OCI-M2 (cell line): ENCODE results near the gene EVA1A.

Experiments
- DNase-seq: peaks from one replicate; lab custom pipeline; 2025; ENCODE audit not compliant: unreplicated experiment; lab: John Stamatoyannopoulos, UW

Gene EVA1A

DNA sequence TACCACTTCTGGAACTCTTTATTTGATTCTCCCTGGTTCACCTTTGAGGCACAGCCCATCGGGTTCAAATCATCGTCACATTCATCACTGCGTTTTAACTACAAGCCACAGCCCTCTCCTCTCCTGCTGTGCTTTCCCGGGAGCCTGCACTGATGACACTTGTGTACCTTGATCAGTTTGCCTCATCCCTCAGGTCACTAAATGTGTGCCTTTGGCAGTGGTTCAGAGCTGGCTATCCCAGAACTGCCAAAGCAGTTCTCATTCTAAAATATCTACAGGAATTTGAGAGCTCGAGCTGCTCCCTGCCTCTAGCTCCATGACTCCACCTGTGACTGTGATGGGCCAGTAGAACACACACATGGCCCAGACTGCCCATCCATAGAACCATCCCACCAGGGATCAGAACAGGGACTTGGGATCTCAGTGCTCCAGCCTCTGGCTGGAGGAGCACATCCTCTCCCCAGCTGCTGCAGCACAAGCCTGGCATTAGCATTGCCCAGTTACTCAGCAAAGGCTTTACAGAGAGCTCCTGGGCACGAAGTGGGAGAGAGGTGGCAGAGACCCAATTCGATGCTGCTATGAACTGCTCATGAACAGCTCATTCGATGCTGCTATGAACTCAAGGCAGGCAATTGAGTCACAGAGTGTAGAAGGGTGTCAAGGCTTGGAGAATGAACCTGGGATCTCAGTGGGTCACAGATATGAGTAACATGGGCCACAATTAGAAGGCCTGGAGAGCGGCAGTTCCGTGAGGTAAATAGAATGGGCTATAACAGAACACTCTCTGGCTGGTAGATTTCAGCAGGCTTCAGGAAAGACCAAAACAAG lies 41.9 kb downstream of the EVA1A start:
- DNase-seq = no peak

DNA sequence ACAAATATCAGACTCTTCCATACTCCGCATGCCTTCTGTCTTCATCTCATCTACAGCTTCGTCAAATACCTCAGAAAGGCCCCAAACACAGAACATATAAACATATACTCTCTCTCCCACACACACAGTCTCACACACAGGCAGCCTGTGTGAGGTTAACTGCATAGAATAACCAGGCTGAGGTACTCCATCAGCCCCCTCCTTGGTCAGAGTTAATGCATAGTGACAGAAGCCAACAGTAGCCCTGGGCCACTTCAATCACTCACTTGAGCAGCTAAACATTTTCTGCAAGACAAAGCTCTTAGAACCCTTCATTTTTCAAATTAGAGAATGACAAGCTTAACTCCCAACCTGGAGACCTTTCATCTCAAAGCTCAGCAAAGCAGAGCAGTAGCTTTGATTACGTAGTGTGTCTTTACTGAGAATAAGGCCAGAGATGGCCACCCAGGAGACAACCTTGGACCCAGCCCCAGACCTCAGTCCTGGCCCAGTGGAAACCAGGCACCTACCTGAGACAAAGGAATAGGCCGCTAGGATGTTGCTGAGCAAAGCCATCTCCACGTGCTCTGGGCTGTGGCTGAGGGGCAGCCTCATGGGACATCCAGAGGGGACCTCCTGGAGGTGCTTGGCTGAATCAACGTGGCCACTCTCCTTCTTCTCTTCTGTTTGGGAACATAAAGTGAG lies 43.0 kb downstream of the EVA1A start:
- DNase-seq = no peak

DNA sequence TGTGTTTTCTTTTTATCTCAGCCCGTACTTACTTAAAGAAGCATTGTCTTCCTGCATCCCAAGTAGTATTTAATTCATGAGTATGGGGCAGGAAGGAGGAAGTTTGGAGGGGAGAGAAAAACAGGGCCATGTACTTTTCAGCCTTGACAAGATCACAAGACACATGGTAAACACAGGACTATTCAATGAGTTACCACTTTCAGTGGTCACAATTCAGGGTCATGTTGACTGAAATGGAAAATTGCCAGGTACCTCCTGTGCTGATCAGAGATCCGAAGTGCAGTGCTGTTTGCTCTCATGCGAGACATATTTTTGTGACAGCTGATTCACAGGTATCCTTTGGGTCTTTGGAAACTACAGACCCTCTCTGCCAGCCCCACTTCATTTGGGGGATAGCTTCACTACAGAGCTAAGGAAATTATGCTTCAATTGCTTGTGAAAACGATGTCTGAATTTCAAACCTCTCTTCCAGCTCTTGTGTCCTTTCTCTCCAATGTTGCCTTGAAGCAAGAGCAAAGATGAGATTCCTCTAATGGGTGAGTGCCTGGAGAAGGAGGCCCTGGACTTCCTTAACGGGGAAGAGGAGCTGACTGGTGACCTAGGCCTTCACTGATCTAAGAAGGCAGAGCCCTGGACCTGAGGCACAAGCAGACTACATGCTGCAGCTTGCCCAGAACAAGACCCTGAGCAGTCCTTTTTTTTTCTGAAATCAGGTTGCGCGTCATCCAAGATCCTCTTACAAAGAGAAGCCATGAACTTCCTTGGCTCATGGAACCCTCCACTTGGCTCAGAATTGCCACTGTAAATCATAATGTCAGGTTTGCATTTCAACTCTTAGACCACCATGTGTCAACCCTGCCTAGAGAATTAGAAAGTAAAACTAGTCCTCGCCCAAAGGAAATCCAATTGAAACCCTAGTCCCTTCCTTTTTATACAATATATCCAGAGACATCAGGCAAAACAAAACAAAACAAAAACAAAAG lies 44.1 kb downstream of the EVA1A start:
- no peak for DNase-seq

DNA sequence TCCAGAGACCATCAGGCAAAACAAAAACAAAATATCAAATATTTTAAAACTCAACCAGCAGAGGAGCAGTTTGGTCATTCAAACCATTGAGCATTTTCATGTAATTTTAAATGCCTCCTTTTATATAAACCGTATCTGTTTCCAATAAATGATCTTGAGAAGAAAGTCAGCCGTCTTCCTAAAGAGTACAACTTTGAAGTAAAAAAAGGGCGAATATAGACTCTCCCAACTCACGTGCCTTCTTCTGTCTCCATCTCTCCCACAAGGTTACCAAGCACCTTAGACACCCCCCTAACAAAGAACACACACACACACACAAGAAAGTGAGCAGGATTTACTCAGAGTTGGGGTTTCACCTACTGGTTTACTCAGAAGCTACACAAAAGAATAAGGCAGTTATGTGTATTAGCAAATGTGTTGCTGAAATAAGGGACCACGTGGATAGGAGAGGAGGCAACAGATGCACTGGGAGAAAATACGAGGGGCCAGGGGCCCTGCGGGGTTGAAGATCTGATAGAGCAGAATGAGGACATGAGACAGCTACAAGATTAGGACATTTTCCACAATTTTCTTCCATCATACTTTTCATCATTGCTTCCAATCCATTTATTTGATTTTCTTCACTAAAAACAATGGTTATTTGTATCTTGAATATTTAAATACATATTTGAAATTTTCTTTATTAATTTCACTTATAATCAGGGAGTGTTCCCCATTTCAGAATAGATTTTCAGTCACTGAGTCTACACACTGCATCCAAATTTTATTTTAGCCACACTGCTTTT lies 45.0 kb downstream of the EVA1A start:
- no peak for DNase-seq

DNA sequence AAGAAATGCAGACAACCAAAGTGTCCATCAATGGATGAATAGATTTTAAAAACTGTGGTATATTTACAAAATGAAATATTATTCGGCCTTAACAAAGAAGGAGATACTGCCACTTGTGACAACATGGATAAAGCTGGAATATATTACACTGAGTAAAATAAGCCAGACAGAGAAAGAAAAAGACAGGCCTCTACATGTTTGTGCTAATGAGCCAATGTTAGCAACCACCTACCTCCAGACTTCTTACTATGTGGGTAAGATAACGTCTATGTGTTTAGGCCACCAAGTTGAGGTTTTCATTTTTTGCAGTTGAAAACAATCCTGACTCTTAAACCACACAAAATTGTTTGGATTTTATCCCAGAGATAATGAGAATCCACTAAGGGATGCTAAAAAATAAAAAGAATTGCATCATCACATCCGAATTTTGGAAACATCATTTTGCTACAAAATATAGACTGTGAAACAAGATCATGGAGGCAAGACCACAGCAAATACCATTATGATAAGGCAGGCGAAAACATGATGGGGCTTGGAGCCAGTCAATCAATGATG lies 47.0 kb downstream of the EVA1A start:
- no peak for DNase-seq

DNA sequence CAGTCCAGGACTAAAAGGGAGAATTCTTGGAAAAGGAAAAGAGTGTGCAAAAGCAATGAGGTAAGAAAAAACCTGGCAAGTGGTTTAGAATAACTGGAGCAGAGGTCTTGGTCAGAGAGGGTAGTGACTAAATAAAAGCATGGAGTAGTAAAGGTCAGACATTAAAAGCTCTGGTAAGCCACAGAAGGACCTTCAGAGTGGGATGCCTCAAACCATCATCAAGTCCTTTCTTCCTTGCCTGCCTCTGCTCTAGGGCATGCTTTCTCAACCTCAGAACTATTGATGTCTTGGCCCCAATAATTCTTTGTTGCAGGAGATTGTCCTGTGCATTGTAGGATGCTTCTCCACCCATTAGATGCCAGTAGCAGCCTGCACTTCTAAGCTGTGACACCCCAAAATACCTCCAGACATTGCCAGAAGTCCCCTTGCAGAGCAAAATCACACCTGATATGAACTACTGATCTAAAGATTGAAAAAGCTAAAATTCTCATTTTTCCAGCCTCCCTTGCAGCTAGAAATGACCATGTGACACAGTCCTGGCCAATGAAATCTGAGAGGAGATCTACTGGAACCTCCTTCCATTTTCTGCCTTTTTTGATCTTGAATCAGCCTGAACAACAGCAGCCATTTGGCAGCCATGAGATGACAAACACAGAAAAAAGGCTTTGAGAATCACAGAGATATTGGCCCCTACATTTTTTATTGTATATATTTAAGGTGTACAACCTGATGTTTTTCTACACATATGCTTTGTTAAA lies 48.1 kb downstream of the EVA1A start:
- no peak for DNase-seq

DNA sequence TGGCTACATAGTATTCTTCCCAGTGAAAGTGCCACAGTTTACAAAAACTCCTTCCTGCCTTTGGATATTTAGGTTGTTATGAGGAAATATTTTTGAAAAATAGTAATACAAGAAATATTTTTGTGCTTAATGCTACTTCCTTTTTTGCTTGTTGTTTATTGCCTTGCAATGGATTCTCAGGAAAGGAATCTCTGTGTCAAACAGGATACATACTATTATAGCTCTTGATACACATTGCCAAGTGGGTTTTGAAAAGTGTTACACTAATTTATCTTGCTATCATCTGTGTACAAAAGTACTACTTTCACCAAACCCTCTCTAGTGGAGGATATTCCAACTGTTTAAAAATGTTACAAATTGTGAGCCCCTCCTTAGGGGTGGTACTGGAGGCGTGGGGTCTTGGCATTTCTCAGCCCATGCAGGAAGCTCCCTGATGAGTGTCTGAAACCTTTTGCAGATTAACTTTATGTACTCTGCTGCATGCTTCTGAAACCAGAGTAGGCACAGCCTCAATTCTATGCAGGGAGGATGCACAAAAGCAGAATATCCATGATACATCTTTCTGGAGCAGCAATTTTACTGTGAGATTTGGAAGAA lies 54.5 kb downstream of the EVA1A start:
- DNase-seq = no peak

DNA sequence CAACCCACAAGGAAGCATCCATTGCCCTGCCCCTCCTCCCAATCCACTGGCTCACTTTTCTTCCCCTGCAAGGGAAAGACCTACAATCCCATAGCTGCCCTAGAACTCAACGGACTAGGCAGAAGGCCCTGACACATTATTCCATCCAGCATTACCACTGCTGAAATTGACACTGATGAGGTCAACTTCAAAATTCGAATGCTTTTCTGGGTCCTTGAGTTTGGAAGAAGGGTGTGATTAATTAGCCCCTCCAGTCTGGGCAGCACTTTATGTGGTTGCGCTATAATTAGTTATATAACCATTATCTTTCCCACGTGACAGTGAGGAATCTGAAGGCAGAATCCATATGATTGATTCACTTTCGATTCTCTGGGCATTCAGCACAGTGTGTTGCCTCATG lies 55.7 kb downstream of the EVA1A start:
- DNase-seq = no peak

DNA sequence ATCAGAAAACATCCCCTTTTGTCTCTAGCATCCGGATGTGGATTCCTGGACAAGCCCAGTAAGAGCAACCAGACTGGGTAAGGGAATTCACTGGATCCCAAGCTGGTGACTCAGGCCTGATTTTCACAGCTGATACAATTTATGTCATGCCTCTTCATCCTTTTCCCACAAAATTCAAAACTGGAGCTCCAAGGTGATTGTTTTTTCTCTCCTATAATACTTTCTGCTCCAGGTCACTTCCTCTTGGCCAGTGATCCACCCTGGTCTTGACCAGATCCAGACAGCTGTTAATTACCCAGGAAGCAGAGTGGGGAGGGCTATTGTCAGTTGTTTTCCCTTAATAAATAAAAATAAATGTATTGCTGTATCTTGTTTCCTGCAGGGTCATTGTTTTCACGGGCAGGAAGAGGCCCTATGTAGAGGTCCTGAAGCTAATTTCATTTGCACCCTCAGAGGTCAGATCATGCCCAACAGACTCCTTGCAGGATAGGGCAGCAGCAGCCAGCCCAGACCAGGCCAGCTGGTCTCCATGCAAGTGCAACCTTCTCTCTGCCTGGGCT lies 57.6 kb downstream of the EVA1A start:
- no peak for DNase-seq

DNA sequence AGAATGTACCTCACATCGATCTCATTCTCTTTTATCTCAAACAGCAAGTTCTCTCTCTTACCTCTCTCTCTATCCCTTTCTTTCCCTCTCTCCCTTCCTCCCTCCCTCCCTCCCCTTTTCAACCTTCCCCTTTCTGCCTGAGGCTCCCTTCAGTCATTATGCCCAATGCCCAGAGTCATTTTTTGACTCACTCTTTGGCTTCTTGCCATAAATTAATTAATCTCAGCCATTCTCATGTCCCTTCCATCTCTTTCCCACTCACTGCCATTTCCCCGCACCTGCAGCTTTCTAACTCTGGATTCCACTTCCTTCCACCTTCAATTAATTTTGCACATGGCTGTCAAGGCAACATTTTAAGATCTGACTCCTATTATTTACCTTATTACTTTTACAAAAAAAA lies 60.1 kb downstream of the EVA1A start:
- no peak for DNase-seq

DNA sequence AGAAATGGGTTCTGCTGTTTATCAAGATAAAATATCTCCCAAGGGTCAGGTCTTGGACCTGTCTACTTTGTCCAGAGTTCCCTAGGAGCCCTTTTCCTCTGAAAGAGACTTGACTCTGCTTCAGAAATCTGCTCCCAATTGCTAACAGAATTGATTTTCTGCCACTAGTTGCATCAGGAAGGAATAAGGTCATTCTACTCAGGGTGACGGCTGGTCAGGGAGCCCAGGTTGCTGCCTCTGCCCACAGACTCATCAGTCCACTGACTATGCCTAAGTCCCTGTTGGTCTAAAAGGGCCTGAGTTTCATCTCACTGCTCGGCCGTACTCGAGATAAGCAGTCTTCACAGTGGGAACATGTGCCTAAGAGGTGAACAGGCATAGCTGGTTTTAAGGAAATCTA lies 61.2 kb downstream of the EVA1A start:
- no peak for DNase-seq

DNA sequence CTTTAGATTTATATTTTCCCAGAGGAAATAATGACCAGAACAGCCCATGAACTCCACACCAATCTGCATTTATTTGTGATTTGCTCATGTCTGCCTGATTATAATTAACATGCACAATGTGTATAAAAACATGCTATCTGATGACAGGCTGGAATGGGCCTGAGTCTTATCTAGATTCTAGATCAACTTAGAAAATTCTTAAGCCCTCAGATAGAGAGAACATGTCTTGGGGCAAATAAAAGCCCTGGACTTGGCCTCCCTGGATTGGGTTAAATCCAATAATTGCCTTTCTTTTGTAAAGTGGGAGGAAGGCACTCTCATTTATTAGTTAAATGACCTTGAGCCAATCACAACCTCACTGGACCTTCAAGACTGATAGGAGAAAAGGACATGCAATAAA lies 61.8 kb downstream of the EVA1A start:
- DNase-seq = no peak

DNA sequence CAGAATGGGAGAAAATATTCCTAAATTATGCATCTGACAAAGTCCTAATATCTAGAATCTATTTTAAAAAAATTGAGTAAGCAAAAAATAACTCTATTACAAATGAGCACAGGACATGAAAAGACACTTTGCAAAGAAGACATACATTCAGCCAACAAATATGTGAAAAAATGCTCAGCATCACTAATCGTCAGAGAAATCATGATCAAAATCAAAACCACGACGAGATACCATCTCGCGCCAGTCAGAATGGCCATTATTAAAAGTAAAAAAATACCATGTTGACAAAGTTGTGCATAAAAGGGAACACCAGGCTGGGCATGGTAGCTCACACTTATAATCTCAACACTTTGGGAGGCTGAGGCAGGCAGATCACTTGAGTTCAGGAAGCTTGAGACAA lies 63.5 kb downstream of the EVA1A start:
- no peak for DNase-seq

DNA sequence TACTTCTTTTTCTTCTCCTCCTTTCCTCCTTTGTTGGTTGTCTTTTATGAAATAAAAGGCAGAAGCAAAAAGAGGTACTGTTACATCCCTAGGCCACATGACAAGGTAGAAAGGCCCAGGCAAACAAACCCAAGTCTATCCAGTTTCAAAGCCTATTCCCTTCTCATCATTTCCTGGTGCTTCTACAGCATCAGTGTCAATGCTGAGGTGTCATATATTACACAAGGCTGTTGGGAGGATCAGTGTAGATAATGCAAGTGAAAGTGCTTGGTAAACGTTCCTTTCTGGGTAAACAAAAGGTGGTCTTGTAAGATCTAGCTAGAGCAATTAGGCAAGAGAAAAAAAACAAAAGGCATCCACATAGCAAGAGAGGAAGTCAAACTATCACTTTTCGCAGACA lies 64.9 kb downstream of the EVA1A start:
- no peak for DNase-seq

DNA sequence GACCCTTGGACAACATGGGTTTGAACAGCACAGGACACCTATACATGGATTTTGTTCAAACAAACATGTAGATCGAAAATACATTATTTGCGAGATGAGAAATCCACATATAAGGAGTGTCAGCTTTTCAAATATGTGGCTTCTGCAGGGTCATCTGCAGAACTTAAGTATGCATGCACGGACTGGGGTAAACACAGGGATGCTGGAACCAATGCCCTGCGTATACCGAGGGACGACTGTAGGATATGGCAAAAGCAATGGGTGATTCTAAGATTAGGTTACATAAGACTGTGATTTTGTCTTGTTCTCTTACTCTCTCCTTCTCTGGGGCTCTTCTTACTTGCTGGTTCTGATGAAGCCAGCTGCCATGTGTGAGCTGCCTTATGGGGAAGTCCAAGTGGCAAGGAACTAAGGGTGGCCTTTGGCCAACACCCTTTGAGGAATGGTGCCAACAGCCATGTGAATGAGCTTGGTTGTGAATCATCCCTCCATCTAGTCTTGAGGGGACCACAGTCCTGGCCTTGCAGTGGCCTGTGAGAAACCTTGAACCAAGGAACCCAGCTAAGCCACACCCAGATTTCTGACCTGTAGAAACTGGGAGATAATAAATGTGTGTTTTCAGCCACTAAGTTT lies 66.5 kb downstream of the EVA1A start:
- no peak for DNase-seq

DNA sequence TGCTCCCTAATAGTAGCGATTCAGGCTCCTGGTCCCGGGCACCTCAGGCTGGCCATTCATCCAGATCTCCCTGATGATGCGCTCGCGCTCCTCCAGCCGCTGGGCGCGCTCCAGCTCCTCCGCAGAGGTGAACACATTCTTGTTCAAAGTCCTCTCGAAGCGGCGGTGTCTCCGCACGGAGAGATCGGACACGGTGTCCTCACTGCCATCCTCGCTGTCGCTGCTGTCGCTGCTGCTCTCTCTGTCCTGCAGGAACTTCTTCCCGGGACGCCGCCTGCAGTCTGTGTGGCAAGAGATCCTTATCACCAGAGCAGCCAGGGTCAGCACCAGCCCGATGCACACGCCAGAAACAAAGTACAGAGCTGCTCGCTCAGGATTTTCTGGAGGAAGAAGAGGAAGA lies 67.5 kb downstream of the EVA1A start:
- DNase-seq = no peak

DNA sequence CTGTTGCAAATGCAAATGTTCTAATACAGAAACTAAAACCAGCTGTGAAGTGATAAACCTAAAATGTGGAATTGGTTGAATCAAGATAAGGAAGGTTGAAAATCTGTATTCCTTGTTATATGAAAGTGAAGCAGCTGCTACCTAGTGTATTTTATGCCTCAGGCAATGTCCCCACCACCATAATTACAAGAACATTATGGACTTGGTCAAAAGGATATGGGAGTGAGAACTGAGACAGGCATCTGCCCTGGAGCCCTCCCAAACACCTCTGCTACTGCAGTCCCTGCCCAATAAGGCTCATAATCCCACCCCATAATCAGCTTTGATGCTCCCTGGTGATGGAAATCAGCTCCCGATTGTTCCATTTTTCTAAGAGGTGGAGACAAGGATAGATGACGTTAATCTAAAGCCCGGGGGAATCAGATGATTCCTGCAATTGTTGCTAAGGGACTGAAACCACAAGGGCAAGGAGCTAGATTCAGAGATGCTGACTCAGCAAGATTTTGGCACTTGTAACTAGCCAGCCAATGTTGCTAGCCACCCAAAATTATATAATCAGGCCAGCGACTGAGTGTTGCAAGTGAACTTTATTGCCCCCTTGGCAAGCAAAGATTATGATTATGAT lies 69.5 kb downstream of the EVA1A start:
- no peak for DNase-seq

DNA sequence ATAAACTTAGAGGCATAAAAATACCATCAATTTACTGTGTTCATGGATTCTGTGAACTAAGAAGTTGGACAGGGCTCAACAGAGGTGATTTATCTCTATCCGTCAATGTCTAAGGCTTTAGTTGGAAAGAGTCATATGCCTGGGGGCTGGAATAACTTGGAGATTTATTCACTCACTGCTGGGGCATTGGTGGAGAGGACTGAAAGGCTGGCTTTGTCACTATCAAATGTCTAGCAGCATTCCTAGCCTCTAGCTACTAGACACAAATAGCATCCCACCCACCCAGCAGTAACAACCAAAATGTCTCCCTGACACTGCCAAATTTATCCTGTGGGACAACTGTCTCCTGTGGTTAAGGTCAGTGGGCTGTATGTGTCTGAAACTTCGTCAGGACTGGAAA lies 71.0 kb downstream of the EVA1A start:
- no peak for DNase-seq
